IMR-90 (cell line): ENCODE measurements around the gene ACHE.
"Not testable (repeated sequence)": the region's sequence is repeated elsewhere in the genome, so short reads cannot be mapped to it uniquely, and the experiment has no call there.

ENCODE experiments used
- CEBPB ChIP-seq: IDR thresholded peaks from 2 replicates; pipeline ENCODE4 v1.6.1; 2012; ENCODE audit warnings: low read depth, low read length, improper control_type of control experiment
- MAZ ChIP-seq: IDR thresholded peaks from 2 replicates; pipeline ENCODE4 v1.6.1; 2012; ENCODE audit warnings: low read depth, mild to moderate bottlenecking, low read length, improper control_type of control experiment, moderate library complexity, borderline replicate concordance
- MXI1 ChIP-seq: IDR thresholded peaks from 2 replicates; pipeline ENCODE4 v1.6.1; 2012; ENCODE audit warnings: low read depth, mild to moderate bottlenecking, low read length, moderate library complexity, borderline replicate concordance
- POLR2A ChIP-seq: IDR thresholded peaks from 2 replicates; pipeline ENCODE4 v1.6.1; 2012; ENCODE audit warnings: mild to moderate bottlenecking, low read depth, low read length
- RAD21 ChIP-seq: IDR thresholded peaks from 2 replicates; pipeline ENCODE4 v1.6.1; 2012; ENCODE audit warnings: low read length, improper control_type of control experiment
- RFX5 ChIP-seq: IDR thresholded peaks from 2 replicates; pipeline ENCODE4 v1.8.0; 2012; ENCODE audit warnings: low read depth, mild to moderate bottlenecking, low read length, moderate library complexity
- SMC3 ChIP-seq: fragments of 150-350 bp; IDR thresholded peaks from 2 replicates; pipeline ENCODE4 v1.6.1; 2016; ENCODE audit warnings: low read depth, mild to moderate bottlenecking, antibody characterized with exemption, low read length, moderate library complexity
- TF ChIP-seq, protein P1 (sequence below): conservative IDR thresholded peaks from 2 replicates; pipeline ENCODE4 v1.5.1; 2012; ENCODE audit warnings: mild to moderate bottlenecking, low read depth, low read length, improper control_type of control experiment

DNA sequence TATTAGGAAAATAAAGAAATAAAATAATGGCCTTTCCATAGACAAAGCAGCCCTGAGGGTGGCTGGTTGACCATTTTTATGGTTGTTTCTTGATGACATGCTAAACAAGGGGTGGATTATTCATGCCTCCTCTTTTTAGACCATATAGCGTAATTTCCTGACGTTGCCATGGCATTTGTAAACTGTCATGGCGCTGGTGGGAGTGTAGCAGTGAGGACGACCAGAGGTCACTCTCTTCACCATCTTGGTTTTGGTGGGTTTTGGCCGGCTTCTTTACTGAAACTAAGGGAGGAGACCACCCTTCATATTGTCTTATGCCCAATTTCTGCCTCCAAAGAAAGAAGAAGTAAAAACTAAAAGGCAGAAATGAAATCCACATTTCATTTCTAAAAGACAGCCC, 23.6 kb upstream of the ACHE start:
- not testable (repeated sequence) for TF ChIP-seq POLR2A, RAD21, SMC3, MAZ, MXI1, CEBPB, RFX5
- TF ChIP-seq, protein P1, sequence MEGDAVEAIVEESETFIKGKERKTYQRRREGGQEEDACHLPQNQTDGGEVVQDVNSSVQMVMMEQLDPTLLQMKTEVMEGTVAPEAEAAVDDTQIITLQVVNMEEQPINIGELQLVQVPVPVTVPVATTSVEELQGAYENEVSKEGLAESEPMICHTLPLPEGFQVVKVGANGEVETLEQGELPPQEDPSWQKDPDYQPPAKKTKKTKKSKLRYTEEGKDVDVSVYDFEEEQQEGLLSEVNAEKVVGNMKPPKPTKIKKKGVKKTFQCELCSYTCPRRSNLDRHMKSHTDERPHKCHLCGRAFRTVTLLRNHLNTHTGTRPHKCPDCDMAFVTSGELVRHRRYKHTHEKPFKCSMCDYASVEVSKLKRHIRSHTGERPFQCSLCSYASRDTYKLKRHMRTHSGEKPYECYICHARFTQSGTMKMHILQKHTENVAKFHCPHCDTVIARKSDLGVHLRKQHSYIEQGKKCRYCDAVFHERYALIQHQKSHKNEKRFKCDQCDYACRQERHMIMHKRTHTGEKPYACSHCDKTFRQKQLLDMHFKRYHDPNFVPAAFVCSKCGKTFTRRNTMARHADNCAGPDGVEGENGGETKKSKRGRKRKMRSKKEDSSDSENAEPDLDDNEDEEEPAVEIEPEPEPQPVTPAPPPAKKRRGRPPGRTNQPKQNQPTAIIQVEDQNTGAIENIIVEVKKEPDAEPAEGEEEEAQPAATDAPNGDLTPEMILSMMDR, result not testable (repeated sequence)
